Measurements from ENCODE around the gene ARHGAP24.

DNA sequence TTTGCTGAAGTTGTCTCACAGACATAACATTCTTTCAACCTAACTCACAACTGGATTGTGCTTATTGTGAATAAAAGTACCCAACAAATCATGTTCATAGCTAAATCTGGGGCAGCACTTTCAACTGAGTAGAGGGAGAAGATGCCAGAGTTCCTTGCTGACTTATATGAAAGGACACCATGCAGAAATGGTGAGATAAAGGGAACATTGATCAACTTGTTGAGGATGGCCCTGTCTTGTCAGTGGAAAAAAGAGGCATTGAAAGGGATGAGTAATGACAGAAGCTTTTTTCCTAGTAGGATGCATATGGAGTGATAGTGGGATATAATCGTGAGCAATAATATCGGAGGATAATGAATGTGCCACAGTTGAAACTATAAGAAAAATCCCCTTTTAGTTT, 221.7 kb downstream of the ARHGAP24 start:
- TF ChIP-seq, protein P1, sequence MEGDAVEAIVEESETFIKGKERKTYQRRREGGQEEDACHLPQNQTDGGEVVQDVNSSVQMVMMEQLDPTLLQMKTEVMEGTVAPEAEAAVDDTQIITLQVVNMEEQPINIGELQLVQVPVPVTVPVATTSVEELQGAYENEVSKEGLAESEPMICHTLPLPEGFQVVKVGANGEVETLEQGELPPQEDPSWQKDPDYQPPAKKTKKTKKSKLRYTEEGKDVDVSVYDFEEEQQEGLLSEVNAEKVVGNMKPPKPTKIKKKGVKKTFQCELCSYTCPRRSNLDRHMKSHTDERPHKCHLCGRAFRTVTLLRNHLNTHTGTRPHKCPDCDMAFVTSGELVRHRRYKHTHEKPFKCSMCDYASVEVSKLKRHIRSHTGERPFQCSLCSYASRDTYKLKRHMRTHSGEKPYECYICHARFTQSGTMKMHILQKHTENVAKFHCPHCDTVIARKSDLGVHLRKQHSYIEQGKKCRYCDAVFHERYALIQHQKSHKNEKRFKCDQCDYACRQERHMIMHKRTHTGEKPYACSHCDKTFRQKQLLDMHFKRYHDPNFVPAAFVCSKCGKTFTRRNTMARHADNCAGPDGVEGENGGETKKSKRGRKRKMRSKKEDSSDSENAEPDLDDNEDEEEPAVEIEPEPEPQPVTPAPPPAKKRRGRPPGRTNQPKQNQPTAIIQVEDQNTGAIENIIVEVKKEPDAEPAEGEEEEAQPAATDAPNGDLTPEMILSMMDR (IDR thresholded peaks at IDR 0.05): no peak
- TF ChIP-seq SP1 (CRISPR knock-in tag; conservative IDR thresholded peaks at IDR 0.05): no peak
- TF ChIP-seq, protein P2, sequence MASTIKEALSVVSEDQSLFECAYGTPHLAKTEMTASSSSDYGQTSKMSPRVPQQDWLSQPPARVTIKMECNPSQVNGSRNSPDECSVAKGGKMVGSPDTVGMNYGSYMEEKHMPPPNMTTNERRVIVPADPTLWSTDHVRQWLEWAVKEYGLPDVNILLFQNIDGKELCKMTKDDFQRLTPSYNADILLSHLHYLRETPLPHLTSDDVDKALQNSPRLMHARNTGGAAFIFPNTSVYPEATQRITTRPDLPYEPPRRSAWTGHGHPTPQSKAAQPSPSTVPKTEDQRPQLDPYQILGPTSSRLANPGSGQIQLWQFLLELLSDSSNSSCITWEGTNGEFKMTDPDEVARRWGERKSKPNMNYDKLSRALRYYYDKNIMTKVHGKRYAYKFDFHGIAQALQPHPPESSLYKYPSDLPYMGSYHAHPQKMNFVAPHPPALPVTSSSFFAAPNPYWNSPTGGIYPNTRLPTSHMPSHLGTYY (CRISPR knock-in tag; IDR thresholded peaks at IDR 0.05): no peak
- TF ChIP-seq, protein P3, sequence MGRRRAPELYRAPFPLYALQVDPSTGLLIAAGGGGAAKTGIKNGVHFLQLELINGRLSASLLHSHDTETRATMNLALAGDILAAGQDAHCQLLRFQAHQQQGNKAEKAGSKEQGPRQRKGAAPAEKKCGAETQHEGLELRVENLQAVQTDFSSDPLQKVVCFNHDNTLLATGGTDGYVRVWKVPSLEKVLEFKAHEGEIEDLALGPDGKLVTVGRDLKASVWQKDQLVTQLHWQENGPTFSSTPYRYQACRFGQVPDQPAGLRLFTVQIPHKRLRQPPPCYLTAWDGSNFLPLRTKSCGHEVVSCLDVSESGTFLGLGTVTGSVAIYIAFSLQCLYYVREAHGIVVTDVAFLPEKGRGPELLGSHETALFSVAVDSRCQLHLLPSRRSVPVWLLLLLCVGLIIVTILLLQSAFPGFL (CRISPR knock-in tag; IDR thresholded peaks at IDR 0.05; ENCODE audit: borderline replicate concordance): no peak
